GM18508 (cell line): ENCODE measurements around the gene TSNAXIP1.

Experiments
- ATAC-seq: cut with Tn5 transposase; IDR thresholded peaks from one replicate; pipeline ENCODE4 v1.9.1; 2021; ENCODE audit warnings: moderate number of reproducible peaks; ENCODE audit not compliant: insufficient read depth, unreplicated experiment

Gene TSNAXIP1, protein sequence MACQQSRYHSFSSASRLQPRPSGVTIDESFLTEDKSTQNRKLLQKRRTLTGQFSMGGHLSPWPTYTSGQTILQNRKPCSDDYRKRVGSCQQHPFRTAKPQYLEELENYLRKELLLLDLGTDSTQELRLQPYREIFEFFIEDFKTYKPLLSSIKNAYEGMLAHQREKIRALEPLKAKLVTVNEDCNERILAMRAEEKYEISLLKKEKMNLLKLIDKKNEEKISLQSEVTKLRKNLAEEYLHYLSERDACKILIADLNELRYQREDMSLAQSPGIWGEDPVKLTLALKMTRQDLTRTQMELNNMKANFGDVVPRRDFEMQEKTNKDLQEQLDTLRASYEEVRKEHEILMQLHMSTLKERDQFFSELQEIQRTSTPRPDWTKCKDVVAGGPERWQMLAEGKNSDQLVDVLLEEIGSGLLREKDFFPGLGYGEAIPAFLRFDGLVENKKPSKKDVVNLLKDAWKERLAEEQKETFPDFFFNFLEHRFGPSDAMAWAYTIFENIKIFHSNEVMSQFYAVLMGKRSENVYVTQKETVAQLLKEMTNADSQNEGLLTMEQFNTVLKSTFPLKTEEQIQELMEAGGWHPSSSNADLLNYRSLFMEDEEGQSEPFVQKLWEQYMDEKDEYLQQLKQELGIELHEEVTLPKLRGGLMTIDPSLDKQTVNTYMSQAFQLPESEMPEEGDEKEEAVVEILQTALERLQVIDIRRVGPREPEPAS

DNA sequence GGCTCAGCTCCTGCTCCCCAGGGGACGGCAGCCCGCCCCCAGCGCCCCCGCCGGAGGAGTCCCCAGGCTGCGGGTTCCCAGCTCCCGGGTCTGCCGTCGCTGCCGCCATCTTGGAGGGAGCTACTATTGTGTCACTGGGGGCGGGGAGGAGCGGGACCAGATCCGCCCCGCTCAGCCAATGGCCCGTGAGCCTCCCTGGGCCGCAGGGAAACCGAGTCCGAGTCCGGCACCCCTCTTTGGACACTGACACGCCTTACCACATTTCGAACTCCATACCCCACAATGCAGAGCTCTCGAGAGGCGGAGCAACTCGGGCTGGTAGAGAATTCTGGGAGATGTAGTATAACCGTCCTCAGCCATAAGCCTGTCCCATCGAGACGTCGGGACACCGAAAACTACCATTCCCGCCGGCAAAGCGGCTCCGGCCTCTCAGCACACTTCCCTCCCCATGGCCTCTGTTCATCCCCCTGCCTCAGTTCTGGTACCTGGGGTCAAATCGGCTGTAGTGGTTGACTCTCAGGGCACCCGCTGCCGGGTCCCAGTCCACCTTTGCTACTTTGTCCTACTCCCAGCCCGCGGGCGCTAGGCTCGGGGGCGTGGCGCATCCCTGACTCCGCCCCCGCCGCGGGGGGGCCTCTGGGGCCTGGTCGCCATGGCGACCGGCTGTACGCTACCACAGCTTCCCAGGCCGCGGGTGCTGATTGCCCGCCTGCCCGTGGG is at the start of gene TSNAXIP1, which contains the start of gene RANBP10:
TSS of gene TSNAXIP1 (plus strand) at position 462 of the 720 bp plus-strand sequence. CDS start 261 bp downstream, outside the sequence.
TSS of gene RANBP10 (minus strand) at position 133 of the 720 bp plus-strand sequence. CDS start at position 109, 24 bp downstream.
- peak; percentile 89 for ATAC-seq

GRCh38 chr16:67758006-67758405 is 48.7 kb upstream of the TSNAXIP1 start:
- ATAC-seq, result no peak

DNA sequence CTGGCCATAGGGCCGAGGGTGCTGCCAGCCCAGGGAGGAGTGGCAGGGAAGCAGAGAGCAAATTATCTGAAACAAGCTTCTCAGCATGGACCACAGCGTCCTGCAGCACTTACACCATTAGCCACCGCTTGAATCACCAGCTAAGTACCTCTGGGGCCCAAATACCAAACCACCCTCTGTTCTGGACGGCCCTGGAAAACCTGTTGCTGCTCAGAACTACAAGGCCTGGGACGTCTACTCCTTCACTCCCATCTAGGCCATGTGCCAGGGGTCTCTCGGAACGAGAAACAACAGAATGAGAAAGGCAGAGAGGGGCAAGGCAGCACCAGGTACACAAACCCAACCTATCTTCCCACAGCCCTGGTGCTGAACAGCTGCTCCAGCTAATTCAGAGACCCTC is 47.7 kb upstream of the TSNAXIP1 start:
- no peak for ATAC-seq

DNA sequence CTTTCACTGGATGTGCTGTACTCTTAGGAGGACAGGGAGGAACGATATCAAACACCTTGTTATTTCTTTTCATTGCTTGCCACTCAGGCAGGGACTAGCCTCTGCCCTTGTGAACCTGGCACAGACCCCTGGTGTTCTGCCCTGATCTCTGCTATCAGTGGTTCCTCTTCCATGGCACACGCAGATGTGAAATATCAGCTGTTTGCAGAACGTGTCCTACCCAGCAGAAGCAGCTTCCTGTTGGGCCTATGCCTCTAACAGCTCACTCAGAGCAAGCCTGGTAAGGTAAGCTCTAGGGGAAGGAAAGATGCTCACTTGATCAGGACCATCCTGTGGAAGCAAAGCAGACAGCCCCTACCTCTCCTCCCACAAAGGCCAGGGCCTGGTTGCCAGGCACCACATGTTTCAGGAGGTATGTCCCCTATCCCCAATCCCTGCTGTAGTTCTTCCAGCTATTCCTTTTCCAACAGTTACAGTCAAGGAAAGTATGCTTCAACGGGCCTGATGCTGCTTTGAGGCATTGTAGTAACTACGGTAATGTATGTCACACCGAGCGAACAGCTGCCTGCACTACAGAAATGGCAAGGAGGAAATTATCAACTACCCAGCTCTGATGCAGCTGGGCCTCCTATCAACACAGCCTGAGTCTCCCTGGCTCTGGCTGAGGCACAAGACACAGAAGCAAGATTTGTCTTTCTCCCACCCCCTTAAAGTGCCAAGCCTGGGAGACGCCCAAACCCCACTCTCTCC is 46.3 kb upstream of the TSNAXIP1 start:
- ATAC-seq, result no peak

DNA sequence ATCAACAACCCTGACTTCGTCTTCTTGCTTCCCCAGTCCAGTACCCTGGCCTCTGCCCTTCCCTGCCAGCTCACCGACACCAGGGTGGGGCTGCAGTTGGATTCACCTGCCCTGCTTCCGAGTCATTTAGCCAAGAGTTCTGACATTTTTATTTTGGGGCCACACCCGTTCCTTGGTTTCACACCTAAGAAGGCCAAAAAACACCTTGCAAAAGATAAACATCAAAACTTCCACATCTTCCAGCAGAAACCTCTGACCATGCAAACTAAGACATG is 45.8 kb upstream of the TSNAXIP1 start:
- no peak for ATAC-seq

DNA sequence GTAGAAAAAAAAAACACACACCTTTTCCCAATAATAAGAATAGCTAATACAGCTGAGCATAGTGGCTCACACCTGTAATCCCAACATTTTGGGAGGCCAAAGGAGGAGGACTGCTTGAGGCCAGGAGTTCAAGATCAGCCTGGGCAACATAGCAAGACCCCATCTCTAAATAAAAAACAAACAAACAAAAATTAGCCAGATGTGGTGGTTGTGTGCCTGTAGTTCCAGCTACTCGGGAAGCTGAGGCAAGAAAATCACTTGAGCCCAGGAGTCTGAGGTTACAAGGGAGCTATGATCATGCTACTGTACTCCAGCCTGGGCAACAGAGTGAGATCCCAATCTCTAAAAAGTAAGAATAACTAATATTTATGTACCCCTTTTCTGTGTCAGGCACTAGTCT is 44.8 kb upstream of the TSNAXIP1 start:
- ATAC-seq, result no peak

DNA sequence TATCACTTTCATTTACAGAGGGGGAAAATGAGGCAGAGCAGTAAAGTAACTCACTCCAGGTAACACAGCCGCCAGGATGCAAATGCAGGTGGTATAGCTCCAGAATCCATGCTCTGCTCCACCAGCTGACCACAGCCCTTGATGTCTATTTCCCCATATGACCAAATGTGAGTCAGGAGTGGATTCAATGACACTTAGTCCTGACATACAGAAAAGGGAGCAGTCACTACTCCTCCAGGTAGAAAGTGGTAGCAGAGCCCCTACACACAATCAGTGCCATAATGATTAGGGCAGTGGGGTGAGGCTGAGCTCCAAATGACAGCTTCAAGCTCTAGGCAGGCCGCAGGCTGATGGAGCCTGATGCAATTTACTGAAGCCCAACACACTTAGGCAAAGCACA is 44.3 kb upstream of the TSNAXIP1 start:
- no peak for ATAC-seq

DNA sequence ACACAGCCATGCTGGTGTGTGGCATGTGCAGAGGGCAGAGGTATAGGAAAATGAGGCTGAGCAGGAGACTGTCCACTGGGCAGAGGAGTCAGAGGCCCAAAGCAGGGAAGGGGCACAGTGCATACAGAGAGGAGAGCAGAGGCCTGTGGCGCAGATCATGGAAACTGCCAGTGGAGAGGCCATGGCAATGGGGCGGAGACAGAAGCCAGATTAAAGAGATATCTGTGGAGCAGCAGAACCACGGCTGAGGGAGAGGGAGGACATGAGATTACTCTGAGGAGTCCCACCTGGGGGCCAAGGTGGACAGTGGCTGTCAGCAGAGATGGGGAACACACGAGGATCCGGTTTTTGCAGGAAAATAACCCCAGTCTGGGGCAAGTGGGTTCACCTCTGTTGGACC is 43.6 kb upstream of the TSNAXIP1 start:
- no peak for ATAC-seq

- ATAC-seq, result no peak
Measured at GRCh38 chr16:67764158-67764667, 42.5 kb upstream of the TSNAXIP1 start.

GRCh38 chr16:67766291-67766690 is 40.4 kb upstream of the TSNAXIP1 start:
- ATAC-seq, result no peak

DNA sequence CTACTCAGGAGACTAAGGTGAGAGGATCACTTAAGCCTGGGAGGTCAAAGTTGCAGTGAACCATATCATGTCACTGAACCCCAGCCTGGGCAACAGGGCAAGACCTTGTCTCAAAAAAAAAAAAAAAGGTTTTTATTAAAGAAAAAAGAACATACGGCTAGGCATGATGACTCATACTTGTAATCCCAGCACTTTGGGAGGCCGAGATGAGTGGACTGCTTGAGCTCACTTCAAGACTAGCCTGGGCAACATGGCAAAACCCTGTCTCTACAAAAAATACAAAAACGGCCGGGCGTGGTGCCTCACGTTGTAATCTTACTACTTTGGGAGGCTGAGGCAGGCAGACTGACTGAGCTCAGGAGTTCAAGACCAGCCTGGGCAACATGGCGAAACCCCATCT is 38.7 kb upstream of the TSNAXIP1 start:
- ATAC-seq, result no peak

DNA sequence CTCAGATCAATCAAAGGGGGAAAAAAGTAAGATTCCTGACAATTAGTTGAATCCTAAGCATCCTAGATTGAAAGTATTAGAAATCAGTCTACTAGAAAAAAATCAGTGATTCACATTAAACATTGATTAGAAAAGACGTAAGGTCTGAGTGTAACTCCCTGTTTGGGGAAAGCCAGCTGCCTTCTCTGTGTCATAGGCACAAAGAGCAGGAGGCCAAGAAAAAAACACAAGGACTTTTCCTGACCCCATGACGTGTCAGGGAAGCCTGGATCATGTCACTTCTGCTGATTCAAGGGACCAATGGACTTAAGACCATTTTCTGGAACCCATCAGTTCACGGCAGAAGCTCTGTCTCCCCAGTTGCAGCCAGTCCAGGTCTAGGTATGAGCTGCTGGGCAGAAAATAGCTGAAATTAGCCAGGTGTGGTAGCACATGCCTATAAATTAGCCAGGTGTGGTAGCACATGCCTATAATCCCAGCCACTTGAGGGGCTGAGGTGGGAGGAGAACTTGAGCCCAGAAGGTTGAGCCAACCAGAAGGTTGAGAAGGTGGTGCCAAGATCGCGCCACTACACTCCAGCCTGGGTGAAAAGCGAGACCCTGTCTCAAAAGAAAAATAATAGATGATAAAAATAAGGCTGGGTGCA is 36.2 kb upstream of the TSNAXIP1 start:
- ATAC-seq, result no peak

GRCh38 chr16:67773099-67773498 is 33.6 kb upstream of the TSNAXIP1 start:
- ATAC-seq, result no peak

DNA sequence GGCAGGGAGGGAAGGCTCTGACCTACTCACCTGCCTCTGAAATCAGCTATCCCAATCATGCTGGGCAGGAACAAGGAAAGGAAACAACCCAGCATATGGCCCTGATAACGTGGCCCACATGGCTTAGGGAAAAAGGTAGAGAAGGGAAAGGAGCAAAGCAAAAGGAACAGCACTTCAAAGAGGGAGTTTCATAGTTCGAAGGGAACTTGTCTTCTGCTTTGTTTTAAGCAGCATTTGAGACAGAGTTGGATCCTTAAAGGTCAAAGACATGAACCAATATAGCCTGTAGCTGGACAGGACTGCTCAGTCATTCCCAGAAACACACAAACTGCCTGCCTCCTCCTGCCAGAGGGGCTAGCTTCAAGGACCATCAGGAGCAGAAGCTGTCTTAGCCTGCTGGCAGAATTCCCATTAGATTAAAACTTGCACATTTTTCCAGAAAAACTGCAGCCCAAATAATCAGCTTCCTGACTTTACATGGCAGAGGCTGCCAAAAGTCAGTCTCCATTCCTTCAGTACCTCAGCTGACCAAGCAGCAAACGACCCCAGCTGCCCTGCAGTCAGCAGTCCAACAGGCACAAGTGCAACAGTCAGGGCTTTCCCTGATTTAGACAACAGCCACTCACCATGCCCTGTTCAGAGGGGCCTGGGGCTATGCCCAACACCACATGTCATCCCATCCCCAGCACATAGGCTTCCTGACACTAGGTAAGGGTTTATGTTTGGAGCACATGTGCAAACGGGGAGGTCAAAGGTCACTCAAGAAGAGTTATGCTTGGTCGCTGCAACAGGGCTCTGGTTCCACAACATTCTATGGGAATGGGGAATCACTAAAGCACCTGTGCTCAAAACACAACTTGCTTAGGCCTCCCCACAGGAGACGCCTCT is 32.9 kb upstream of the TSNAXIP1 start:
- no peak for ATAC-seq

DNA sequence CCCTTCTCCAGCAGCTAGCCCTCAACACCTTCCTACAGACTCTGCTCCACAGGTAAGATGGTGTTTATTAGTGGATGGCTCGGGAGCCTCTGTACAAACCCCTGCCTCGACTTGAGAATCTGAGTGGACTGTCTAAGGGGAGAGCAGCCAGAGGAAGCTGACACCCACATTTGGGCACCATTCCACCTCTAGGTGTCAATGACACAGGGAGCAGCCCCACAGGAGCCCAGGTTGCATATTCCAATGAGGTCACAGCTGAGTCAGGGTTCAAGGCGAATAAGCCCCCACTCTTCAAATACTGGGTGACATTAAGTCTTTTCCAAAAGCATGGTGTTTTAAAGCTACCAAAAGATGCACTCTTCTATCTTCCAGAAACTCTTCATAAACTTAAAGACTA is 32.2 kb upstream of the TSNAXIP1 start:
- ATAC-seq, result no peak

DNA sequence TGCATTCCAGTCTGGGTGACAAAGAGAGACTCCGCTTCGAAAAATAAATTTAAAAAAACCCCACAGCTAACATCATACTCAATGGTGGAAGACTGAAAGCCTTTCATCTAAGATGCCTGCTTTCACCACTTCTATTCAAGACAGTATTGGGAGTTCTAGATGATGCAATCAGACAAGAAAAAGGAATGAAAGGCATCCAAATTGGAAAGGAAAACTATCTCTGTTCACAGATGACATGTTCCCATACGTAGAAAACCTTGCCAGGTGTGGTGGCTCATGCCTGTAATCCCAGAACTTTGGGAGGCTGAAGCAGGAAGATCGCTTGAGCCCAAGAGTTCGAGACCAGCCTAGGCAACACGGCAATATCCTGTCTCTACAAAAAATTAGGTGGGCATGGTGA is 31.4 kb upstream of the TSNAXIP1 start:
- ATAC-seq, result no peak

- no peak for ATAC-seq
Measured at GRCh38 chr16:67779256-67780014, 27.3 kb upstream of the TSNAXIP1 start.
